Mammary microvascular endothelial cell (primary cell): Measurements from ENCODE around the gene PABPC5. TPM values are rescaled to one million over a fixed set of nuclear protein-coding genes. Genes with fewer than 3 reads are reported as not detected.

Experiments used
- total RNA-seq: library from RNA; depleted of rRNA; stranded (reverse); fragments of >200 nt; gene quantifications from 2 replicates; pipeline ENCODE4 v1.2.3, GENCODE V29; 2015

The PABPC5 gene
- total RNA-seq = 0.44 and 0.47 TPM in 2 replicates

GRCh38 chrX:91434351-91435168 lies at the start of gene PABPC5:
Gene PABPC5, plus strand, starts transcription at chrX:91434839. Its CDS starts 739 bp downstream, at chrX:91435578.

